NCI-H345 treated with DMSO at 0.1 percent for 48 hours (cell line): ENCODE measurements around the gene MARCO.
"Not testable (repeated sequence)": the region's sequence is repeated elsewhere in the genome, so short reads cannot be mapped to it uniquely, and the experiment has no call there.

Source experiments
- DNase-seq: peaks from one replicate; lab custom pipeline; 2025; ENCODE audit not compliant: unreplicated experiment; lab: John Stamatoyannopoulos, UW

The MARCO gene

GRCh38 chr2:119003856-119004255 is 61.9 kb downstream of the MARCO start:
- DNase-seq = not testable (repeated sequence)

GRCh38 chr2:119004602-119005001 is 62.6 kb downstream of the MARCO start:
- DNase-seq = no peak

DNA sequence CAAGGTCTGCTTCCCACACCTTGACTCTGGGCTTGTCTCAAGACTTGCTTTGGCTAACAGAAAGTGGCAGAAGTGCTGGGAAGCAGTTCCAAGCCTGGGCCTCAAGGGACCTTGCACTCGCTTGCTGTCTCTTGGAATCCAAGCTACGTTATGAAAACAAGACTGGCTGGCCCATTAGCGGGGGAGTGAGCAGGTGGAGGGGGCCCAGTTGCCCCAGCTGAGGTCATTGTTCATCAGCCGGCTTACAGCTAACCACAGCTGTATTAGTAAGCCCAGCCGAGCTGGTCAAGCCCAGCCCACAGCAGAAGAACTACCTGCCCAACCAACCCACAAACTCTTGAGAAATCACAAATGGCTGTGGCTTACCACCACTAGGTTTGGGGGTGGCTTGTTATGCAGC is 63.1 kb downstream of the MARCO start:
- no peak for DNase-seq

DNA sequence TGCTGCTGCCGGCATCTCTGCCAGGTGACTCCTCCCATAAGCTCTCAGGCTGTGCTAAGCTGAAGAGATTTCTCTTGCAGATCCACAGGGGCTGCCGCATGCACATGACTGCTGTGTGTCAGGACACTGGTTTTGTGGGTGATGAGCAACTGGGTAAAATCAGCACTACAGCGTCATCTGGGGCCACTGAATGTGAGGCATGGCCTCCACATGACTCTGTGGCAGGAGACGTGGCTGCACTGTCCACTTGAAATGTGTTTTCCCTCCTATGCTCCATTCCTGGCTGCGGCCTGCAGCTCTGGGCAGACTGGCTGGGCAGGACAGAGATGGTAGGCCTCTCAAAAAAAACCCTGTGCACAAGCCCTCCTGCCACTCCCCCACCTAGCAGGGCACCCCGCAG is 63.6 kb downstream of the MARCO start:
- DNase-seq = no peak

- DNase-seq = no peak
Observed at GRCh38 chr2:119006441-119006840, 64.4 kb downstream of the MARCO start.

- no peak for DNase-seq
Observed at GRCh38 chr2:119008108-119008507, 66.1 kb downstream of the MARCO start.

DNA sequence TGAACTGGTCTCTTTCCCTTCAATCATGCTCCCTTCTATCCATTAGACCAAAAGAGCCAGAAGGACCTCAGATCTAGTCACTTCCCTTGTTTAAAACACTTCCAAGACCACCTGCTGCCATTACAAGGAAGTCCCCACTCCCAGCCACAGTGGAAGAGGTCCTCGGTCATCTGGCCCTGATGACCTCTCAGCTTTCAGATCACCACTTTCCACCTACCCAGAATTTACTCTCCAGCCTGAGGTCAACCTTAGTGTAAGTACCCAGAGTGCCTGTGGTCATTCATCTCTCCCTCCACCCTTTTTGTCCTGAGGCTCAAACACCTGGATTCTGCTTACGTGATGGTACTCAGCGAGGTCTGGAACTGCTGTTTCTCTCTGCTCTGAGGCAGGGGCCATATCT is 67.1 kb downstream of the MARCO start:
- DNase-seq = no peak

DNA sequence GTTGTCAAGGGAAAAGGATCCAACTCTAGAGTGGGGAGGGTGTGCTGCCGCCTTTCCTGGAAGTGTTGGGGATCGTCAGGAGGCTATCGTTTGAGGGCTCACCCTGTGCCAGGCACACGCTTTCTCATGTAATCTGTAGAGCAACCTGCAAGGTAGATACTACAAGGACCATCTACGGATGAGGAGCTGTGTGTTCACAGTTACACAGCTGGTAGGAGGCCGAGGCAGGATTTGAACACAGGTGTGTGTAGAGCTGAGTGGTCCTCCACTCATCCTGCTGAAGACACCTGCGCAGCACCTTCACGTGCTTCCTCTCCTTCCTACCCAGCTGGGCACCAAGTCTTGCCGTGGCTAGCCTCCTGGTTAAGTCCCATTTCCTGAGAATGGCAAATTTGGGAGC is 68.3 kb downstream of the MARCO start:
- no peak for DNase-seq

DNA sequence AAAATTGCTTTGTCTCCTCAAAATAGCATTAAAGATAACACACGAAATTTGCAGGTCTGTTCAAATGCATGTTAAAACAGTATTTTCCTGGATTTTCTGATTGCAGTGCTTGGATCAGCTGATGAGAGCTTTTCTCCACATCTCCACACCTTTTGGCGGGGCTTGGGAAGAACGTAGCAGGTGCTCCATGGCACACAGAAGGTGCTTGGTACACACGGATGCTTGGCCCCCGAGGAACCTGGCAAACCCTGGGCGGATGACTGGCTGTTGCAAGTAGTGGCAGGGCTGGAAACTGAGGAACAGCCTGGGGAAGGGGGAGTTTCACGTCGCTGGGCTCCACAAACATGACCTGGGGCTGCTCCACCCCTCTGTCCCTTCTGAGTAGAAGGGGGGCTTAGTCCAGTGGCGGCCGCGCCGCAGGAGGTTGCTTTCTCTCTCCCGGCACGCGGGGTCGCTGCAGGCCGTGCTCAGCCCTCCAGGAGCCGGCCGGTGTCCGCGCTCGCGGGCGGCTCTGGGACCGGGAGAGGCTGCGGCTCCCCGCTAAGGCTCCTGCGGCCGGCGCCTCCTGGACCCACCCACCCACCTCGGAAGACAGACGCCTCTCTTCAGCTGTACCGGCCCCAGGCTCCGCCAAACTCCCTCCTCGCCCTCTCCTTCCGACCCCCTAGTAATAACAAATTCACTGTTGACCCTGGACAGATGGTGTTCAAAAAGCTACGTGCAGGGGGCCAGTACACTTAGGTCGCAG is 69.3 kb downstream of the MARCO start:
- no peak for DNase-seq

DNA sequence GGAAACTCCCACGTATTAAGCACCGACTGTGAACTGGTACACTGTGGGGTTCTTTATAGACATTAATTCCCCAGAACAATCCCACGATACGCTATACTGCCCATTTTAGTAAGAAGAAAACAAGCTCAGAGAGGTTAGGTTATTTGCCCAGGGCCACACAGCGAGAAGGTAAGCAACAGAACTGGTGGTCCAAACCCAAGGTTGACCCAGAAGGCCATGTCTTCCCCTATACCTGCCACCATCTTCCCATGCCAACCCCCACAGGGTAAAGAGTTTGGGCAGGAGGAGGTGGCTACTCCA is 69.9 kb downstream of the MARCO start:
- DNase-seq = no peak

GRCh38 chr2:119012345-119013301 is 70.6 kb downstream of the MARCO start:
- no peak for DNase-seq

GRCh38 chr2:119013671-119014070 is 71.7 kb downstream of the MARCO start:
- no peak for DNase-seq

- no peak for DNase-seq
Observed at GRCh38 chr2:119015845-119016244, 73.9 kb downstream of the MARCO start.

DNA sequence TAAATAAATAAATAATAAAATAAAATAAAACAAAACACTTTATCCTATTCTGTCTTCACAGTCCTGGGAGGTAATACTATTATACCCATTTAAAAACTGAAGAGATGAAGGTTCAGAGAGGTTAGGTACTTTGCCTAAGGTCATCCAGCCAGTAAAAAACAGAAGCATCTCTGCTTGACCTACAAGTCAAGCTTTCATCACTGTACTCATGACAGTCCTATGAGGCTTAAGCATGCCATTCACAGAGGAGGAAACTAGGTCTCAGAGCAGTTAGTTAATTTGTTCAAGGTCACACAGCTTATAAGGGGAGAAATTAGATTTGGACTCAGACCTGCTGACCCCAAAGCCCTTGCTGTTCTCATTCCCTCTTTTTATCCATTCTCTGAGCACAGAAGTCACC is 77.5 kb downstream of the MARCO start:
- DNase-seq = no peak

DNA sequence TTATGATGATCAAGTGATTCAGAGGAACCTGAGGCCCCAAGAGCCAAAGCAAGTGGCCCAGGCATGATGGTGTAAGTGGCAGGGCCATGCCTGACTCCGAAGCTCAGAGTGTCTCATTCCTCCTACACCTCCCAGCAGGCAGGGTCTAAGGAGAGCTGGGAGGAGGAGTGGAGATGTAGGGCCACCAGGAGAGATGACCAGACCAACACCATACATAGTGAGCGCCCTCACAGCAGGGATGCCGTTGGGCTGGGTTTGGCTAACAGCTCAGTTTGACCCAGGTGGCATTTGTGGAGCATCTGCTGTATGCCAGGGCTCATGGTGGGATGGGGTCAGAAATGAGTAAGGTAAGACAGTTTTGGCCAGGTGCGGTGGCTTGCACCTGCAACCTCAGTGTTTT is 80.7 kb downstream of the MARCO start:
- no peak for DNase-seq

GRCh38 chr2:119023534-119023933 is 81.5 kb downstream of the MARCO start:
- DNase-seq = no peak

- DNase-seq = no peak
Observed at GRCh38 chr2:119024152-119024551, 82.2 kb downstream of the MARCO start.

GRCh38 chr2:119024568-119024967 is 82.6 kb downstream of the MARCO start:
- DNase-seq = no peak

DNA sequence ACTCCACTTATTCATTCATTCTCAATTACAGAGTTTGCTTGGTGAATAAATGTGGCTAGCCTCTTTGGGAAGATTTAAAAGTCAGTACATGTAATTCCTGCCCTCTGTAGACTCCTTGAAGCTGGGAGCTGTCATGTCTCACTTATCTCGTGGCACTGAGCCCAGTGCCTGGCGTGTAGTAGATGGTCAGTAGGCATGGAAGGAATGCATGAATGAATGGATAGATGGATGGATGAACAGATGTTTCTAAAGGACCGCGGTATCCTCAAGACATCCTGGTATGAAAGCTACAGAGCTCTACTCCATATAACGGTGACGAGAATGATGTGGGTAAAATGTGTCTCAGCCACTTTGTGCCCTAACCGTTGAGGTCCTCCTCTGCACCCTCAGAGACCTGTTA is 83.0 kb downstream of the MARCO start:
- no peak for DNase-seq

DNA sequence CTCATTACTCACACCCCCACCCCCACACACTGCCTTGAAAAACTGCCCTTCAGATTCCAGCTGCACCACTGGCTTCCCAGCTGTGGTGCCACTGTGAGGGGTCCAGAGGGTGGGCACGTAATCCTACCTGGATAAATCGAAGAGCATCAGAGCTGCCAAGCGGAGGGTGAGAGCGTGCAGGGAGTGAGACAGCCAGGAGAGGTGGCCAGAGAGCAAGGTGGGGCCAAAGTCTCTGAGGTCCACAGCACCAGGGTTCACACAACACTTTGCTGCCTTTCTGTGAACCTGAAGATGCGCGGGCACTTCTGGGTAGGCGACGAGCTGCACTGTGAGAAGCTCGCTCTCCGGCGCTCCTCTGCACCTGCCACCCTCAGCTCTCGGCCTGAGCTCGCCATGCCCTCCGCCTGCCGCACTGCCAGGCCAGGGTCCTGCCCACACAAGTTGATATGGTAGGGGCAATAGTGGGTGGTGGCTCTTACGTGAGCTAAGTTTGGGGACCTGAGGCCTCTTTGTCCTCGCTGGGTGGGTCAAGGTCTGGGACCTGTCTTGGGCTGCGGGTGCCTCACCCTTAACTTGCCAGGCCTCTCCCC is 83.9 kb downstream of the MARCO start:
- DNase-seq = no peak

DNA sequence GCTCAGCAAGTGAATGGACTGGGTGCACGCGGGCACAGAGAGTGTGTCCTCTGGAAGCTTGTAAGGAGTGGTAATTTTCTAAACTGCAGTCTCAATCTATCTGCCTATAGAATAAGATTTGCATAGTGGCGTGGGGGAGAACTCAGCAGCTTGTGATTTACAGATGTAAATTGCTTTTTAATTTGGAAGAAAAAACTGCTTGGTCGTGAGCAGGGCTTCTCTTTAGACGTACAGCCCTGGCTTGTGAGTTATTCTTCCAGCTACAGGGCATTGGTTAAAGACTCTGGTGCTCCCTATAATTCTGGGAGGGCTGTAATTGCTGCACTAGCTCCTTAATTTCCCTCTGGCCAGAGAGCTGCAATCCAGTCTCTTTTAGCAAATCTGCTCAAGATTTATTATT is 84.9 kb downstream of the MARCO start:
- no peak for DNase-seq
